Measurements from ENCODE around the gene PRSS53. TPM values are rescaled to one million over a fixed set of nuclear protein-coding genes. Genes with fewer than 3 reads are reported as not detected.

Gene PRSS53
- total and polyA plus RNA-seq, 7 donors = 1.1 to 9.1 (median 2.6) TPM; not detected in 2

GRCh38 chr16:31094424-31095120 lies 5.8 kb upstream of the PRSS53 start, which contains the start of gene VKORC1:
Gene VKORC1, minus strand, starts transcription at chr16:31094797. Its CDS starts 68 bp downstream, at chr16:31094729.
- peak; percentile 98 for DNase-seq
- intact Hi-C loops (cut with DNase I) = no loop called here
- no peaks in the 10 kb centered on the region for H3K27me3 ChIP-seq
- no peak for TF ChIP-seq CTCF (IDR thresholded peaks at IDR 0.05)
- peak in 1 of 2 donors; percentile 23 for TF ChIP-seq POLR2A (IDR thresholded peaks at IDR 0.05)
- no peak for TF ChIP-seq EP300 (IDR thresholded peaks at IDR 0.05)
- peak; percentile 74 to 92 (median 82) for TF ChIP-seq POLR2AphosphoS5 (IDR thresholded peaks at IDR 0.05)
- peaks cover 0 to 16% (median 9%) of the 10 kb centered on the region in 4 donors for H3K36me3 ChIP-seq
- peak within 1 kb of the TSS; percentile 86 to 95 (median 94) for H3K27ac ChIP-seq
- no peaks in the 10 kb centered on the region for H3K9me3 ChIP-seq
- peak within 1 kb of the TSS; percentile 74 to 93 (median 81) for H3K4me3 ChIP-seq
- WGBS, 2 donors = 0% methylated on average over 69 of the region's 69 CpGs
- peaks cover 0 to 23% (median 16%) of the 10 kb centered on the region in 4 donors for H3K4me1 ChIP-seq

- peaks cover 0 to 23% (median 16%) of the 10 kb centered on the region in 4 donors for H3K4me1 ChIP-seq
- TF ChIP-seq POLR2AphosphoS5 (IDR thresholded peaks at IDR 0.05) = no peak
- TF ChIP-seq CTCF (IDR thresholded peaks at IDR 0.05) = no peak
- TF ChIP-seq EP300 (IDR thresholded peaks at IDR 0.05) = no peak
- no peak for TF ChIP-seq POLR2A (IDR thresholded peaks at IDR 0.05)
- no peak for DNase-seq
- H3K36me3 ChIP-seq = peaks cover 4 to 20% (median 9%) of the 10 kb centered on the region in 4 donors
- intact Hi-C loops (cut with DNase I) = no loop called here
- H3K4me3 ChIP-seq = peak overlapping the region; percentile 74 to 93 (median 81)
- H3K9me3 ChIP-seq = no peaks in the 10 kb centered on the region
- 1% methylated on average over 20 of the region's 20 CpGs for WGBS, 2 donors
- peak overlapping the region; percentile 86 to 95 (median 94) for H3K27ac ChIP-seq
- H3K27me3 ChIP-seq = no peaks in the 10 kb centered on the region
Measured at GRCh38 chr16:31094088-31094423, 5.3 kb upstream of the PRSS53 start.

- Histone ChIP-seq H3K4me3 (peak overlapping the region; percentile 74 to 93 (median 81)), H3K36me3 (peaks cover 7 to 24% (median 10%) of the 10 kb centered on the region in 4 donors), H3K27ac (peak overlapping the region; percentile 86 to 95 (median 94)), H3K4me1 (peaks cover 0 to 23% (median 16%) of the 10 kb centered on the region in 4 donors), H3K9me3 (no peaks in the 10 kb centered on the region), H3K27me3 (no peaks in the 10 kb centered on the region)
- WGBS, 2 donors = 29 to 57% methylated on average over 17 of the region's 17 CpGs
- no peak for DNase-seq
- TF ChIP-seq EP300 (IDR thresholded peaks at IDR 0.05) (no peak), POLR2AphosphoS5 (IDR thresholded peaks at IDR 0.05) (no peak), POLR2A (IDR thresholded peaks at IDR 0.05) (no peak), CTCF (IDR thresholded peaks at IDR 0.05) (no peak)
- intact Hi-C loops (cut with DNase I) = no loop called here
Measured at GRCh38 chr16:31093132-31093703, 4.5 kb upstream of the PRSS53 start.

GRCh38 chr16:31092330-31092729 lies 3.6 kb upstream of the PRSS53 start:
- Histone ChIP-seq H3K4me1 (peaks cover 0 to 23% (median 16%) of the 10 kb centered on the region in 4 donors), H3K27me3 (no peaks in the 10 kb centered on the region), H3K36me3 (peaks cover 7 to 33% (median 10%) of the 10 kb centered on the region in 4 donors), H3K9me3 (no peaks in the 10 kb centered on the region), H3K27ac (peak overlapping the region in 1 of 4 donors; percentile 2), H3K4me3 (no peak overlapping the region)
- 96 to 97% methylated on average over 5 of the region's 5 CpGs for WGBS, 2 donors
- intact Hi-C loops (cut with DNase I) = no loop called here
- TF ChIP-seq EP300 (IDR thresholded peaks at IDR 0.05) (no peak), POLR2A (IDR thresholded peaks at IDR 0.05) (no peak), CTCF (IDR thresholded peaks at IDR 0.05) (no peak), POLR2AphosphoS5 (IDR thresholded peaks at IDR 0.05) (no peak)
- DNase-seq = no peak

Data from sigmoid colon (tissue), 7 donors.